ENCODE results near the gene MBP. TPM values are rescaled to one million over a fixed set of nuclear protein-coding genes. Genes with fewer than 3 reads are reported as not detected.

MBP gene
- 15.4 to 19.0 TPM (median 16.9 TPM) in 5 replicates for total RNA-seq (2022; extraction: Qiagen RNA extraction)

GRCh38 chr18:77132369-77133050 is at the start of gene MBP:
Gene MBP, minus strand, starts transcription at chr18:77132783. Its CDS starts 27,522 bp downstream, at chr18:77105261.

Other genes with a start within 250 kb of the MBP start
- gene GALR1, start 117.1 kb upstream of the MBP start, total RNA-seq (2022; extraction: Qiagen RNA extraction): not detected in 5 replicates

Data from A549 treated with Hydrocortisone at 1 μM for 4 hours (cell line).